Measurements from ENCODE around the gene GREM2. TPM values are rescaled to one million over a fixed set of nuclear protein-coding genes. Genes with fewer than 3 reads are reported as not detected.

GREM2 gene
- total RNA-seq, 1 experiment from 2014 or later = not detected

DNA sequence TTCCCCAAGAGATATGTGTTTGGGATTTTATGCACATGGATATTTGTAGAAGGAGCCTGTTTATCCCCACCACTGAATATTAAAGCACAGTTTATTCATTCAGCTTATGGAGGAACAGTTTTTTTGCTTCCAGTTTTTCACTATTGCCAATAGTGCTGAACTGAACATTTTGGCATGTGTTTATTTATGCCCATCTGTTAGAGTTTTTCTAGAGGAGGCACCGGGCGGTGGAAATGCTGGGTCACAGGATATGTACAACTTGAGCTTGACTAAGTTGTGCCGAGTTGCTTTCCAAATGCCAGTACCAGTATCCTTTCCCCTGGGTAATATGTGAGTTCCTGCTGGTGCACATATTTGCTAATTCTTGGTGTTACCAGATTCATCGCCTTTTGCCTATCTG is 111.3 kb downstream of the GREM2 start:
- no peak for DNase-seq (ENCODE audit: unreplicated experiment)
- Mint-ChIP-seq H3K4me1 (ENCODE audit: insufficient read depth, unreplicated experiment) (no peaks in the 10 kb centered on the region), H3K27me3 (ENCODE audit: insufficient read depth, unreplicated experiment) (no peaks in the 10 kb centered on the region), H3K4me3 (ENCODE audit: unreplicated experiment) (no peak overlapping the region), H3K9me3 (ENCODE audit: unreplicated experiment) (no peaks in the 10 kb centered on the region), H3K36me3 (ENCODE audit: insufficient read depth, unreplicated experiment) (no peaks in the 10 kb centered on the region), H3K27ac (ENCODE audit: low read depth, unreplicated experiment) (no peak overlapping the region)
- BruUV-seq (replicated peaks) = no TSS peak
- POLR2A ChIA-PET = interaction anchor here (0.6 to 0.8 kb wide), 2 partner anchors 10 to 113 kb away, joined by 3 read pairs; no protein-coding TSS in a partner anchor
- TF ChIP-seq, protein P1, sequence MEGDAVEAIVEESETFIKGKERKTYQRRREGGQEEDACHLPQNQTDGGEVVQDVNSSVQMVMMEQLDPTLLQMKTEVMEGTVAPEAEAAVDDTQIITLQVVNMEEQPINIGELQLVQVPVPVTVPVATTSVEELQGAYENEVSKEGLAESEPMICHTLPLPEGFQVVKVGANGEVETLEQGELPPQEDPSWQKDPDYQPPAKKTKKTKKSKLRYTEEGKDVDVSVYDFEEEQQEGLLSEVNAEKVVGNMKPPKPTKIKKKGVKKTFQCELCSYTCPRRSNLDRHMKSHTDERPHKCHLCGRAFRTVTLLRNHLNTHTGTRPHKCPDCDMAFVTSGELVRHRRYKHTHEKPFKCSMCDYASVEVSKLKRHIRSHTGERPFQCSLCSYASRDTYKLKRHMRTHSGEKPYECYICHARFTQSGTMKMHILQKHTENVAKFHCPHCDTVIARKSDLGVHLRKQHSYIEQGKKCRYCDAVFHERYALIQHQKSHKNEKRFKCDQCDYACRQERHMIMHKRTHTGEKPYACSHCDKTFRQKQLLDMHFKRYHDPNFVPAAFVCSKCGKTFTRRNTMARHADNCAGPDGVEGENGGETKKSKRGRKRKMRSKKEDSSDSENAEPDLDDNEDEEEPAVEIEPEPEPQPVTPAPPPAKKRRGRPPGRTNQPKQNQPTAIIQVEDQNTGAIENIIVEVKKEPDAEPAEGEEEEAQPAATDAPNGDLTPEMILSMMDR (IDR thresholded peaks at IDR 0.05; ENCODE audit: unreplicated experiment) = no peak
- intact Hi-C loops (cut with micrococcal nuclease) = no loop called here
- CTCF ChIA-PET = interaction anchor here (0.6 to 1.8 kb wide), 7 partner anchors 11 to 495 kb away, joined by 3 to 6 read pairs (median 4); no protein-coding TSS in a partner anchor

DNA sequence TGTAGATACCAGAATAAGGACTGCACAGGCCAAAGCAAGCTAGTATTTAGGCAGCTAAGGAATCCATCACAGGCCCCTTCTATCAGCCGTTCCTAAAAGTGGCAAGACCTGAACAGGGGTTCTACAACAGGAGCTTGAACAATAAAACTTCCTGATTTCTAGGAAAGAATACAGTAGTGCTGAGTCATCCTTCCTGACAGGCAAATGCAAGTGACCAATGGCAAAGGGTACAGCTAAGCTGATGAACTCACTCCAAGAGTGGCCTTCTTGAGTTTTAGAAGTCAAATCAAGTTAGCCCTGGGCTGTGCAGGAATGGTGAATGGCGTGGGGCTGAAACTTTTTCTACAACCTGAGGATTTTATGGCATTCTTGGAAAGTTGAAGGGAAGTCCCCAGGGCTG is 112.9 kb downstream of the GREM2 start:
- peak; percentile 73 for DNase-seq (ENCODE audit: unreplicated experiment)
- ChIA-PET CTCF (interaction anchor here (0.5 to 1.6 kb wide), 8 partner anchors 34 to 310 kb away, joined by 3 to 5 read pairs (median 3); no protein-coding TSS in a partner anchor), POLR2A (interaction anchor here (0.7 kb wide), 1 partner anchor 104 kb away, joined by 3 read pairs; no protein-coding TSS in a partner anchor)
- H3K27ac Mint-ChIP-seq (ENCODE audit: low read depth, unreplicated experiment) = no peak overlapping the region
- H3K36me3 Mint-ChIP-seq (ENCODE audit: insufficient read depth, unreplicated experiment) = no peaks in the 10 kb centered on the region
- intact Hi-C loops (cut with micrococcal nuclease) = no loop called here
- H3K27me3 Mint-ChIP-seq (ENCODE audit: insufficient read depth, unreplicated experiment) = no peaks in the 10 kb centered on the region
- no peaks in the 10 kb centered on the region for H3K9me3 Mint-ChIP-seq (ENCODE audit: unreplicated experiment)
- no TSS peak for BruUV-seq (replicated peaks)
- H3K4me3 Mint-ChIP-seq (ENCODE audit: unreplicated experiment) = no peak overlapping the region
- no peaks in the 10 kb centered on the region for H3K4me1 Mint-ChIP-seq (ENCODE audit: insufficient read depth, unreplicated experiment)
- TF ChIP-seq, protein P1 (IDR thresholded peaks at IDR 0.05; ENCODE audit: unreplicated experiment) = no peak

DNA sequence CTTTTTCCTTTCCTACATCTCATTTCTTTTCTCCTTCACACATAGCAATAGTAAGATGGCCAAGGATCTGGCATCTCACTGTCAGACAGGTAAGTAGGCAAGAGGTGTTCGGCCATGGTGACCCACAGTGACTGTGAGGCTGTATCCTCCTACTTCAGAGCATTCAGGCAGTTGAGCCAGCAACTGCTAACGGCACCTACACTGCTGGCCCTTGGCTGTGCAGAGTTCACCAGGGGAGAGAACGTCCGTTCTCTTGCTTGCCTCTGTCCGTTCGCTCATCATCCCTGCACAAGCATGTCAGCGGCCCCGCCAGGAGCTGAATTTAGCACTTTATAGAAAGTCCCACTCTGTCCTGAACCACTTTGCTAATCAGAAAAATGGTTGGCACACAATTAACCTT is 113.6 kb downstream of the GREM2 start:
- TF ChIP-seq, protein P1 (IDR thresholded peaks at IDR 0.05; ENCODE audit: unreplicated experiment) = no peak
- no peak for DNase-seq (ENCODE audit: unreplicated experiment)
- Mint-ChIP-seq H3K27ac (ENCODE audit: low read depth, unreplicated experiment) (no peak overlapping the region), H3K9me3 (ENCODE audit: unreplicated experiment) (no peaks in the 10 kb centered on the region), H3K4me1 (ENCODE audit: insufficient read depth, unreplicated experiment) (no peaks in the 10 kb centered on the region), H3K27me3 (ENCODE audit: insufficient read depth, unreplicated experiment) (no peaks in the 10 kb centered on the region), H3K36me3 (ENCODE audit: insufficient read depth, unreplicated experiment) (no peaks in the 10 kb centered on the region), H3K4me3 (ENCODE audit: unreplicated experiment) (no peak overlapping the region)
- BruUV-seq (replicated peaks) = no TSS peak
- ChIA-PET CTCF (interaction anchor here (0.5 to 1.1 kb wide), 3 partner anchors 104 to 129 kb away, joined by 3 to 4 read pairs (median 3); no protein-coding TSS in a partner anchor), POLR2A (interaction anchor here (0.7 kb wide), 2 partner anchors 104 to 575 kb away, joined by 3 read pairs; no protein-coding TSS in a partner anchor)
- intact Hi-C loops (cut with micrococcal nuclease) = no loop called here

DNA sequence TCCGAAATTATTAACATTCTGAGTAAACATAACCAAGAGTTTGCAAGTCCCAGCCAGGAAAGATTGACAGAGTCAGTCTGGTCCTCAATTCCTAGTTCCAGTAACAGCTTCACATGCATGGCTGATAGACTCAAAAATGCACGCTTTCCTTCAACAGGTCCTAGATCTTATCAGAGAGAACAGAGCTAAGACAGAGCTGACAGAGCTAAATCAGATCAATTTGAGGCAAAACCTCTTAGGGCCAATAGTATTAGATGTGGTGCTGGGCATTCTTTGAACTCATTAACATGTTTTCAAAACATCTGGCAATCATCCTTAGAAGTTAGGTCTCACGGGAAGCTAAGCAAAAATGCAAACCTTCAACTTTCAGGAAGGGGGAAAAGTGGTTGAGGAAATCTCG is 114.0 kb downstream of the GREM2 start:
- no peaks in the 10 kb centered on the region for H3K9me3 Mint-ChIP-seq (ENCODE audit: unreplicated experiment)
- POLR2A ChIA-PET = interaction anchor here (0.7 kb wide), 1 partner anchor 575 kb away, joined by 3 read pairs; no protein-coding TSS in a partner anchor
- intact Hi-C loops (cut with micrococcal nuclease) = no loop called here
- H3K27me3 Mint-ChIP-seq (ENCODE audit: insufficient read depth, unreplicated experiment) = no peaks in the 10 kb centered on the region
- H3K27ac Mint-ChIP-seq (ENCODE audit: low read depth, unreplicated experiment) = no peak overlapping the region
- H3K4me1 Mint-ChIP-seq (ENCODE audit: insufficient read depth, unreplicated experiment) = no peaks in the 10 kb centered on the region
- TF ChIP-seq, protein P1 (IDR thresholded peaks at IDR 0.05; ENCODE audit: unreplicated experiment) = no peak
- no TSS peak for BruUV-seq (replicated peaks)
- CTCF ChIA-PET = interaction anchor here (1.1 kb wide), 1 partner anchor 104 kb away, joined by 4 read pairs; no protein-coding TSS in a partner anchor
- no peak for DNase-seq (ENCODE audit: unreplicated experiment)
- no peak overlapping the region for H3K4me3 Mint-ChIP-seq (ENCODE audit: unreplicated experiment)
- no peaks in the 10 kb centered on the region for H3K36me3 Mint-ChIP-seq (ENCODE audit: insufficient read depth, unreplicated experiment)

All from MCF 10A (cell line).